Measurements from ENCODE around the gene DDX11. TPM values are rescaled to one million over a fixed set of nuclear protein-coding genes. Genes with fewer than 3 reads are reported as not detected.
"Not testable (repeated sequence)": the region's sequence is repeated elsewhere in the genome, so short reads cannot be mapped to it uniquely, and the experiment has no call there.

Gene DDX11
- total and polyA plus RNA-seq, 2 of the 4 experiments (the other 2 are of a cell fraction): 10.8 to 17.6 TPM

DNA sequence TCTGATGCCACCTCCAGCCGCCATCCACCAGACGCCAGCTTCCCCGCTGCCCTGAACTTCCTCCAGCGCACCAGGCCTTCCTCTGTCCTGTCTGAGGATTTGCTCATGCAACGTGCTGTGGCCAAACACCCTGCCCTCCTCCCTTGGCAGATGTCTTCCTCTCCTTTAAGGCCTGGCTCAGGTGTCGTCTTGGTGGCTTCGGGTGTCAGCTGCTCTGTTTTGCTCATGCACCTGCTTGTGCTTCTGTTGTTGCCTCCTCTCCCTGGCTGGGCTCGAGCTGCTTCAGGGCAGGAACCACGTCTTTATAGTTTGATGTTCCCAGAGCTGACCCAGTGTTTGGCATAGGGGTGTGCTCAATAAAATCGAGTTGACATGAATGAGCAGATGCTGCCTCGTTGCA is 12.4 kb downstream of the DDX11 start:
- H2BK5ac ChIP-seq (ENCODE audit: low read depth, low read length, poor library complexity, severe bottlenecking); ATAC-seq (ENCODE audit: low read depth); H3K4me1 ChIP-seq (ENCODE audit: control insufficient read depth, insufficient read depth, low read length); H3K9me3 ChIP-seq (ENCODE audit: control insufficient read depth, insufficient read depth, low read length); H3K9ac ChIP-seq (ENCODE audit: low read depth, low read length); H2BK120ac ChIP-seq (ENCODE audit: low read depth, low read length); H4K91ac ChIP-seq (ENCODE audit: insufficient read depth, low read depth, low read length); DNase-seq; H3K18ac ChIP-seq (ENCODE audit: low read depth, low read length); H3K36me3 ChIP-seq (ENCODE audit: control insufficient read depth, insufficient read depth, low read length); H3K9me1 ChIP-seq (ENCODE audit: insufficient read depth, low read length); H3K56ac ChIP-seq (ENCODE audit: extremely low read depth, insufficient read depth, low read length); H2AFZ ChIP-seq (replicated peaks; ENCODE audit: low read length, poor library complexity); intact Hi-C loops (cut with micrococcal nuclease); BruUV-seq (replicated peaks); H4K20me1 ChIP-seq (ENCODE audit: insufficient read depth, low read length); dilution Hi-C loops (cut with HindIII; ENCODE audit: low sequenced_read_pairs, unreplicated experiment); H4K5ac ChIP-seq (ENCODE audit: low read depth, low read length); H4K8ac ChIP-seq (ENCODE audit: low read depth in 2 of 2, low read length in 2 of 2); H3K27ac ChIP-seq (ENCODE audit: insufficient read depth, low read length); POLR2A ChIA-PET (ENCODE audit: unreplicated experiment); H2AK5ac ChIP-seq (ENCODE audit: low read depth, low read length); CTCF ChIA-PET; H3K4me3 ChIP-seq (ENCODE audit: insufficient read depth, low read depth, low read length); in situ Hi-C loops (cut with MboI; ENCODE audit: low sequenced_read_pairs); H2BK20ac ChIP-seq (ENCODE audit: low read depth, low read length); H3K4ac ChIP-seq (ENCODE audit: low read depth, low read length); H3K79me1 ChIP-seq (ENCODE audit: low read depth in 1 of 2, low read length in 2 of 2); H3K14ac ChIP-seq (replicated peaks; ENCODE audit: low read depth, low read length); H2AK9ac ChIP-seq (replicated peaks; ENCODE audit: low read depth, low read length, poor library complexity); H3K23ac ChIP-seq (ENCODE audit: low read depth, low read length); H3K27me3 ChIP-seq (ENCODE audit: control insufficient read depth, insufficient read depth, low read length); H3K4me2 ChIP-seq (ENCODE audit: low read depth, low read length); H2BK15ac ChIP-seq (ENCODE audit: low read depth, low read length): not testable (repeated sequence)
- WGBS, 2 experiments (ENCODE audit: extremely low coverage in 2 of 2, insufficient read length in 1 of 2): no CpG with 5 or more reads among the region's 11 CpGs

DNA sequence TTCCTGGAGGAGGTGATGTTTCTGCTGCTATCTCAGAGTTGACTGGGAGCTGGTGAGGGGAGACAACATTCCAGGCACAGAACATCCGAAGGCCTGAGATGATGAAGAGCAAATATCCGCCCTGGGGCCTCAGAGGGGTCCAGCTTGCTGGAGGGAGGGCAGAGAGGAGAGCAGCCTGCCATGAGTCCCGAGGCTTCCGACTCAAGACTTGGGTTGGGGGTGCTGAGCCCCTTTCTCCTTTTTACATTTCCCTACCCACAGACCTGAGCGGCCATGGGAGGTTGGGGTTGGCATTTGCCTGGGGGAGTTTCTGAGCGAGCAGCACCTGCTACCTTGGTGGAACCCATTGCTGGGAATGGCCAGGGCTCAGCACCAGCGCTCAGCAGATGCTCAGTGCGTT is 13.8 kb downstream of the DDX11 start:
- H3K14ac ChIP-seq (replicated peaks; ENCODE audit: low read depth, low read length); H4K8ac ChIP-seq (ENCODE audit: low read depth in 2 of 2, low read length in 2 of 2); dilution Hi-C loops (cut with HindIII; ENCODE audit: low sequenced_read_pairs, unreplicated experiment); H3K4me3 ChIP-seq (ENCODE audit: insufficient read depth, low read depth, low read length); DNase-seq; ATAC-seq (ENCODE audit: low read depth); H2AK9ac ChIP-seq (replicated peaks; ENCODE audit: low read depth, low read length, poor library complexity); H2AFZ ChIP-seq (replicated peaks; ENCODE audit: low read length, poor library complexity); H2BK120ac ChIP-seq (ENCODE audit: low read depth, low read length); CTCF ChIA-PET; POLR2A ChIA-PET (ENCODE audit: unreplicated experiment); H4K91ac ChIP-seq (ENCODE audit: insufficient read depth, low read depth, low read length); H3K23ac ChIP-seq (ENCODE audit: low read depth, low read length); H3K27me3 ChIP-seq (ENCODE audit: control insufficient read depth, insufficient read depth, low read length); H2BK5ac ChIP-seq (ENCODE audit: low read depth, low read length, poor library complexity, severe bottlenecking); H3K4me1 ChIP-seq (ENCODE audit: control insufficient read depth, insufficient read depth, low read length); H3K9me3 ChIP-seq (ENCODE audit: control insufficient read depth, insufficient read depth, low read length); H4K20me1 ChIP-seq (ENCODE audit: insufficient read depth, low read length); in situ Hi-C loops (cut with MboI; ENCODE audit: low sequenced_read_pairs); H3K4ac ChIP-seq (ENCODE audit: low read depth, low read length); H2BK20ac ChIP-seq (ENCODE audit: low read depth, low read length); H3K56ac ChIP-seq (ENCODE audit: extremely low read depth, insufficient read depth, low read length); H3K18ac ChIP-seq (ENCODE audit: low read depth, low read length); BruUV-seq (replicated peaks); H3K27ac ChIP-seq (ENCODE audit: insufficient read depth, low read length); H3K36me3 ChIP-seq (ENCODE audit: control insufficient read depth, insufficient read depth, low read length); H4K5ac ChIP-seq (ENCODE audit: low read depth, low read length); H3K79me1 ChIP-seq (ENCODE audit: low read depth in 1 of 2, low read length in 2 of 2); intact Hi-C loops (cut with micrococcal nuclease); H3K9me1 ChIP-seq (ENCODE audit: insufficient read depth, low read length); H3K4me2 ChIP-seq (ENCODE audit: low read depth, low read length); H2BK15ac ChIP-seq (ENCODE audit: low read depth, low read length); H2AK5ac ChIP-seq (ENCODE audit: low read depth, low read length); H3K9ac ChIP-seq (ENCODE audit: low read depth, low read length): not testable (repeated sequence)
- WGBS, 2 experiments (ENCODE audit: extremely low coverage in 2 of 2, insufficient read length in 1 of 2): no CpG with 5 or more reads among the region's 8 CpGs

Data from IMR-90 (cell line).